ELF-1 (cell line): ENCODE data around the gene LRRC28.
A peak's percentile ranks its signal among the peaks of the same experiment; 100 is the strongest.
"Not testable (repeated sequence)": the region's sequence is repeated elsewhere in the genome, so short reads cannot be mapped to it uniquely, and the experiment has no call there.

Experiments
- DNase-seq: peaks from one replicate; pipeline ENCODE4 v3.0.0-alpha.2; 2016; ENCODE audit warnings: low read depth, low spot score

LRRC28 gene

GRCh38 chr15:99250857-99251841 is at the start of gene LRRC28:
LRRC28 (plus strand) TSS chr15:99251481; CDS start chr15:99255958, 4,477 bp downstream.
- DNase-seq, result peak; percentile 100

GRCh38 chr15:99202176-99202552 is 49.1 kb upstream of the LRRC28 start:
- no peak for DNase-seq

GRCh38 chr15:99207672-99208071 is 43.6 kb upstream of the LRRC28 start:
- no peak for DNase-seq

GRCh38 chr15:99209326-99209725 is 42.0 kb upstream of the LRRC28 start:
- DNase-seq, result no peak

- DNase-seq, result no peak
Observed at GRCh38 chr15:99210334-99210733, 40.9 kb upstream of the LRRC28 start.

- DNase-seq, result no peak
Observed at GRCh38 chr15:99211926-99212325, 39.4 kb upstream of the LRRC28 start.

- DNase-seq, result peak; percentile 31
Observed at GRCh38 chr15:99212406-99212805, 38.9 kb upstream of the LRRC28 start.

GRCh38 chr15:99213187-99213811 is 38.0 kb upstream of the LRRC28 start:
- DNase-seq, result peak; percentile 33

- no peak for DNase-seq
Observed at GRCh38 chr15:99224372-99225214, 26.7 kb upstream of the LRRC28 start.

- DNase-seq, result no peak
Observed at GRCh38 chr15:99226802-99227201, 24.5 kb upstream of the LRRC28 start.

GRCh38 chr15:99228120-99228770 is 23.0 kb upstream of the LRRC28 start:
- no peak for DNase-seq

GRCh38 chr15:99230867-99231266 is 20.4 kb upstream of the LRRC28 start:
- no peak for DNase-seq

GRCh38 chr15:99232740-99233139 is 18.5 kb upstream of the LRRC28 start:
- DNase-seq, result no peak

- DNase-seq, result not testable (repeated sequence)
Observed at GRCh38 chr15:99234160-99234559, 17.1 kb upstream of the LRRC28 start.

- DNase-seq, result no peak
Observed at GRCh38 chr15:99238849-99239248, 12.4 kb upstream of the LRRC28 start.

- DNase-seq, result no peak
Observed at GRCh38 chr15:99239545-99240198, 11.6 kb upstream of the LRRC28 start.

- no peak for DNase-seq
Observed at GRCh38 chr15:99241752-99242151, 9.5 kb upstream of the LRRC28 start.

- no peak for DNase-seq
Observed at GRCh38 chr15:99244306-99244705, 7.0 kb upstream of the LRRC28 start.

GRCh38 chr15:99247062-99247461 is 4.2 kb upstream of the LRRC28 start:
- no peak for DNase-seq

- DNase-seq, result peak; percentile 11
Observed at GRCh38 chr15:99248000-99248715, 3.1 kb upstream of the LRRC28 start.
